Ecto neural progenitor cell (in vitro differentiated cells): ENCODE data around the gene CLEC16A.
"Not testable (repeated sequence)": the region's sequence is repeated elsewhere in the genome, so short reads cannot be mapped to it uniquely, and the experiment has no call there.

Experiments used
- DNase-seq: peaks from one replicate; pipeline ENCODE4 v3.0.0-alpha.2; 2018; ENCODE audit warnings: low spot score

The CLEC16A gene

GRCh38 chr16:10944249-10945064 is at the start of gene CLEC16A:
Gene CLEC16A, plus strand, starts transcription at chr16:10944564. Its CDS starts 154 bp downstream, at chr16:10944718.
- peak; percentile 97 for DNase-seq

GRCh38 chr16:10895053-10895946 is 49.1 kb upstream of the CLEC16A start:
- peak; percentile 85 for DNase-seq

- DNase-seq: no peak
Measured at GRCh38 chr16:10896165-10896564, 48.2 kb upstream of the CLEC16A start.

- DNase-seq: no peak
Measured at GRCh38 chr16:10896723-10897122, 47.6 kb upstream of the CLEC16A start.

- DNase-seq: no peak
Measured at GRCh38 chr16:10897134-10897533, 47.2 kb upstream of the CLEC16A start.

GRCh38 chr16:10902999-10903398 is 41.4 kb upstream of the CLEC16A start:
- no peak for DNase-seq

GRCh38 chr16:10906482-10906881 is 37.9 kb upstream of the CLEC16A start:
- DNase-seq: no peak

GRCh38 chr16:10906914-10907756 is 37.2 kb upstream of the CLEC16A start:
- no peak for DNase-seq

- DNase-seq: no peak
Measured at GRCh38 chr16:10907757-10908045, 36.7 kb upstream of the CLEC16A start.

- DNase-seq: no peak
Measured at GRCh38 chr16:10911267-10911666, 33.1 kb upstream of the CLEC16A start.

GRCh38 chr16:10916534-10916933 is 27.8 kb upstream of the CLEC16A start:
- DNase-seq: no peak

GRCh38 chr16:10918294-10919002 is 25.9 kb upstream of the CLEC16A start:
- peak; percentile 92 for DNase-seq

GRCh38 chr16:10919003-10919351 is 25.4 kb upstream of the CLEC16A start:
- DNase-seq: no peak

- DNase-seq: no peak
Measured at GRCh38 chr16:10920726-10921427, 23.5 kb upstream of the CLEC16A start.

- DNase-seq: no peak
Measured at GRCh38 chr16:10921536-10922327, 22.6 kb upstream of the CLEC16A start.

GRCh38 chr16:10922328-10923145 is 21.8 kb upstream of the CLEC16A start:
- DNase-seq: no peak

- no peak for DNase-seq
Measured at GRCh38 chr16:10923146-10923649, 21.2 kb upstream of the CLEC16A start.

- no peak for DNase-seq
Measured at GRCh38 chr16:10923650-10924214, 20.6 kb upstream of the CLEC16A start.

- not testable (repeated sequence) for DNase-seq
Measured at GRCh38 chr16:10925285-10925684, 19.1 kb upstream of the CLEC16A start.
